Ureter (tissue), 1 donor: ENCODE data around the gene CDS2. TPM values are rescaled to one million over a fixed set of nuclear protein-coding genes. Genes with fewer than 3 reads are reported as not detected.

ENCODE experiments used
- DNase-seq: peaks from one replicate; pipeline ENCODE4 v3.0.0-alpha.2; 2020; ENCODE audit warnings: low spot score
- total RNA-seq: library from RNA; stranded (reverse); gene quantifications from one replicate; pipeline ENCODE4 v1.2.4, GENCODE V29; 2023
- donor health status: DM: yes; HTN: yes; CAD: no.

Gene CDS2
- total RNA-seq, 1 donor from 2014 or later: 58.1 TPM

GRCh38 chr20:5153612-5154542, 27.1 kb downstream of the CDS2 start:
- DNase-seq: no peak

DNA sequence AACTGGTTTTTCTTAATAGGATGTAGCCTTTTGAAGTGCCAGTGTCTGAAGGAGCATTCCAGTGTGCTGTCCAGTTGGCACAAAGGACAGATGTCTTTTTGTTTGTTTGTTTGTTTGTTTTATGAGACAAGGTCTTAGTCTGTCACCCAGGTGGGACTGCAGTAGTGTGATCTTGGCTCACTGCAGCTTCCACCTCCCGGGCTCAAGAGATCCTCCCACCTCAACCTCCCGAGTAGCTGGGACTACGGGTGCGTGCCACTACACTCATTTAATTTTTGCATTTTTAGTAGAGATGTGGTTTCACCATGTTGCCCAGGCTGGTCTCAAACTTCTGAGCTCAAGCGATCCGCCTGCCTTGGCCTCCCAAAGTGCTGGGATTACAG, 27.7 kb downstream of the CDS2 start:
- no peak for DNase-seq

DNA sequence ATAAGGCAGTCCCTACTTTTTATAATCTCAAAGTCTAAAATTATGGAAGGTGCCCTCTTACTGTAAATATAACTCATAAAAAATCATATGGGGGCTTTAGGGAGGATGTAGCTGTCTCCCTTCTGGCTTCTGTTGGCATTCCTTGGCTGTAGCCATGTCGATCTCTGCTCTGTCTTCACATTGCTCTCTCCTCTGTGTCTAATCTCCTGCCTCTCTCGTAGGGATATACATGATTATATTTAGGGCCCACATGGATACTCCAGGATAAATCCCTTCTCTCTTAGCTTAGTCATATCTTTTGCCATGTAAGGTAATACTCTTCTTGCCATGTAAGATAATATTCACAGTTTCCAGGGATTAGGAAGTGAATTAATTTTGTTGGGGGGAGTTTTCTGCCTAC, 28.6 kb downstream of the CDS2 start:
- no peak for DNase-seq

GRCh38 chr20:5156675-5157448, 30.1 kb downstream of the CDS2 start:
- DNase-seq: no peak

- no peak for DNase-seq
Measured at GRCh38 chr20:5159928-5160327, 33.1 kb downstream of the CDS2 start.

- DNase-seq: no peak
Measured at GRCh38 chr20:5160882-5161281, 34.1 kb downstream of the CDS2 start.

- no peak for DNase-seq
Measured at GRCh38 chr20:5161536-5162164, 34.8 kb downstream of the CDS2 start.

GRCh38 chr20:5164645-5165625, 38.1 kb downstream of the CDS2 start:
- DNase-seq: no peak

GRCh38 chr20:5168651-5169396, 42.0 kb downstream of the CDS2 start:
- DNase-seq: no peak

- DNase-seq: no peak
Measured at GRCh38 chr20:5170341-5170740, 43.5 kb downstream of the CDS2 start.

- DNase-seq: no peak
Measured at GRCh38 chr20:5171064-5171789, 44.4 kb downstream of the CDS2 start.

- no peak for DNase-seq
Measured at GRCh38 chr20:5171790-5172164, 45.0 kb downstream of the CDS2 start.

GRCh38 chr20:5172167-5172601, 45.4 kb downstream of the CDS2 start:
- DNase-seq: no peak

DNA sequence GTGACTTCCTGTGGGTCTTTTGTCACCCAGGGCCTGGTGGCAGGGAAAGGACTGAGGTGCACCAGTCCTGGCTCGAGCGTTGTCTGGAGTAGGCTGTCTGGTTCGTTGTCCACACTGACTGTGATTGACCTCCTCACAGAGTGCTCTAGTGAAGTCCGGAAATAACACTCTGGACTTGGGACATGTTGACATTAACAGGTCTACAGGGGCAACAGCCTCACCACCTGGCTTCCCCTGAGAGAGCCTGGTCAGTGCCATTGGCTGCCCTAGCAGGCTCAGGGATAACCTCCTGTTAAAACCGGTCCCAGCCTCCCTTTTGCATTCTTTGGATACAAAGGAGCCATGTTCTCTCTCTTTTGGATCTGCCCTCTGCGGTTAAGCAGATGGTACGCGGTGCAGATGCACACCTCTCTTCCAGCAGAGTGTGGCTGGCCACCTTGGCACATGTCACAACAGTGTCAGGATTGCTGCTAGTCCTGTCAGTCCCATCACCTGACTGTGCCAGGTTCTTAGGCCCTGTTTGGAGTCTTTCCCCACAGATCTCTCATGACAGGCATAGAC, 46.2 kb downstream of the CDS2 start:
- no peak for DNase-seq

- DNase-seq: no peak
Measured at GRCh38 chr20:5173751-5174150, 46.9 kb downstream of the CDS2 start.

GRCh38 chr20:5177071-5177470, 50.3 kb downstream of the CDS2 start:
- DNase-seq: no peak

- DNase-seq: no peak
Measured at GRCh38 chr20:5178046-5178445, 51.2 kb downstream of the CDS2 start.

DNA sequence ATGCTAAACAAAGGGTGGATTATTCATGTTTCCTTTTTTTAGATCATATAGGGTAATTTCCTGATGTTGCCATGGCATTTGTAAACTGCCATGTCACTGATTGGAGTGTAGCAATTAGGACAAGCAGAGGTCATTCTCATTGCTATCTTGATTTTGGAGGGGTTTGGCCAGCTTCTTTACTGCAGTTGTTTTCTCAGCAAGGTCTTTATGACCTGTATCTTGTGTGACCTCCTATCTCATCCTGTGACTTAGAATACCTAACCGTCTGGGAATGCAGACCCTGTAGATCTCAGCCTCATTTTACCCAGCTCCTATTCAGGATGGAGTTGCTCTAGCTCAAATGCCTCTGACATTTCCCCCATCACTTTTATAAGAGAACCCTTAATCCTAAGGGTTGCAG, 53.6 kb downstream of the CDS2 start:
- peak; percentile 14 for DNase-seq

DNA sequence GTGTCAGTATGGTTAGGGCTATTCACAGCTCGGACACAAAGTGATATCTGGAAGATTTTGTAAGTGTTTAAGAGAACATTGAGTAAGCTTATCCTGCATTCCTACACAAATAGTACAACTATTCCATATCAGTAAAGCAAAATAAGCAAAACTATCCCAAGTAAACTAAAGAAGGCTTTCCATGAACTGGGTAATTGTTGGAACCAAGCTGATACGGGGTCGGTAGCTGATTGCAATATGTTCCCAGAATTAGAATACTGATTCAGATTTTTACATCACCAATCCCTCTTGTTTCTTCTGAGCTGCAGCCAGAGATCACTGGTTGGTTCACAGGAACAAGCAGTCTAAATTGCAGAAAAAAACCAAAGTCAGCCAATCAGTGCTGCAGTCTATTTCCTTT, 54.1 kb downstream of the CDS2 start:
- DNase-seq: peak; percentile 19
